ENCODE data around the gene TIMM22.

GRCh38 chr17:979212-979538 lies 17.8 kb upstream of the TIMM22 start:
- TF ChIP-seq EP300 (IDR thresholded peaks at IDR 0.05) (no peak), CTCF (IDR thresholded peaks at IDR 0.05) (no peak), POLR2AphosphoS5 (IDR thresholded peaks at IDR 0.05) (no peak)

All from stomach (tissue), 4 donors.